Loucy (cell line): ENCODE measurements around the gene UBQLN2.

Experiments used
- H2AFZ ChIP-seq: fragments of 200-600 bp; sonication (generic); 2 replicates; pipeline ENCODE4 v1.6.0; 2016; ENCODE audit warnings: antibody characterized with exemption, mild to moderate bottlenecking, low read length, moderate library complexity
- H3F3A ChIP-seq: fragments of 200-600 bp; 2 replicates; pipeline ENCODE4 v1.6.0; 2016; ENCODE audit warnings: antibody characterized with exemption, low read depth, mild to moderate bottlenecking
- H3K27me3 ChIP-seq: fragments of 200-600 bp; sonication (generic); 2 replicates; pipeline ENCODE4 v1.6.1; 2014; ENCODE audit warnings: low read length, mild to moderate bottlenecking; ENCODE audit not compliant: insufficient read depth, poor library complexity, severe bottlenecking
- H3K36me3 ChIP-seq: fragments of 200-600 bp; sonication (generic); 2 replicates; pipeline ENCODE4 v1.6.1; 2016; ENCODE audit warnings: low read length; ENCODE audit not compliant: insufficient read depth
- H3K4me1 ChIP-seq: fragments of 200-600 bp; sonication (generic); 2 replicates; pipeline ENCODE4 v1.5.1; 2014; ENCODE audit warnings: low read length, mild to moderate bottlenecking; ENCODE audit not compliant: insufficient read depth, poor library complexity, severe bottlenecking
- H3K4me2 ChIP-seq: fragments of 200-600 bp; sonication (generic); 2 replicates; pipeline ENCODE4 v1.6.0; 2014; ENCODE audit warnings: antibody characterized with exemption, low read length, low read depth, mild to moderate bottlenecking; ENCODE audit not compliant: poor library complexity, severe bottlenecking
- H3K4me3 ChIP-seq: fragments of 200-600 bp; sonication (generic); 2 replicates; pipeline ENCODE4 v1.5.1; 2014; ENCODE audit warnings: low read length, mild to moderate bottlenecking, mixed read lengths; ENCODE audit not compliant: poor library complexity, severe bottlenecking
- H3K79me2 ChIP-seq: fragments of 200-600 bp; sonication (generic); 2 replicates; pipeline ENCODE4 v1.6.1; 2014; ENCODE audit warnings: low read length; ENCODE audit not compliant: insufficient read depth
- H3K9ac ChIP-seq: fragments of 200-600 bp; sonication (generic); 2 replicates; pipeline ENCODE4 v1.6.0; 2014; ENCODE audit warnings: mild to moderate bottlenecking, low read depth, low read length, moderate library complexity; ENCODE audit not compliant: poor library complexity, severe bottlenecking
- H3K9me2 ChIP-seq: fragments of 200-600 bp; sonication (generic); replicated peaks from 2 replicates; pipeline ENCODE4 v1.6.1; 2016; ENCODE audit warnings: low read depth, low read length, mixed read lengths
- H3K9me3 ChIP-seq: fragments of 200-600 bp; sonication (generic); 2 replicates; pipeline ENCODE4 v1.6.1; 2014; ENCODE audit warnings: mild to moderate bottlenecking, antibody characterized with exemption, low read length, low read depth; ENCODE audit not compliant: insufficient read depth
- H4K20me1 ChIP-seq: fragments of 200-600 bp; sonication (generic); 2 replicates; pipeline ENCODE4 v1.6.0; 2014; ENCODE audit warnings: antibody characterized with exemption, low read length, mild to moderate bottlenecking; ENCODE audit not compliant: insufficient read depth, poor library complexity, severe bottlenecking
- EZH2phosphoT487 ChIP-seq: fragments of 200-600 bp; IDR thresholded peaks from 2 replicates; pipeline ENCODE4 v1.6.1; 2018; ENCODE audit warnings: antibody characterized with exemption, mild to moderate bottlenecking, moderate library complexity, borderline replicate concordance
- TF ChIP-seq, protein P1 (sequence below): fragments of 200-600 bp; sonication (generic); conservative IDR thresholded peaks from 2 replicates; pipeline ENCODE4 v1.5.1; 2014; ENCODE audit warnings: mild to moderate bottlenecking, antibody characterized with exemption, low read length

The UBQLN2 gene

DNA sequence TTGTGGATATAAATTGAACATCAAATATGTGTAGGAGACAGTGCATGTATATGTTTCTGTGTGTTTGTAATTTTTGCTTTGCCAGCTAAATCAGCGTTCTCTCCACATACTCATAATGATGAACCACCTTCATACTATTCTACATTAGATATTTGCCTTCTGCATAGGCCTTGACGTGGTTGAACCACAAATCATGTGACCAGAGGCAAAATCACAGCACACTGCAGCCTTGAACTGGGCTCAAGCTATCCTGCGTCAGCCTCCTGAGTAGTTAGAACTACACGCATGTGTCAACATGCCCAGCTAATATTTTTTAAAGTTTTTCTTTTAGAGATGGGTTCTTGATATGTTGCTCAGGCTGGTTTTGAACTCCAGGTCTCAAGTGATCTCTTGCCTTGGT lies 9.5 kb downstream of the UBQLN2 start:
- no peaks in the 10 kb centered on the region for H3K27me3 ChIP-seq
- no peak overlapping the region for H3K9ac ChIP-seq
- H2AFZ ChIP-seq, result no peak overlapping the region
- peaks cover 15% of the 10 kb centered on the region for H4K20me1 ChIP-seq
- no peaks in the 10 kb centered on the region for H3K4me1 ChIP-seq
- H3F3A ChIP-seq, result no peaks in the 10 kb centered on the region
- no peaks in the 10 kb centered on the region for H3K36me3 ChIP-seq
- no peaks in the 10 kb centered on the region for H3K9me3 ChIP-seq
- peaks cover 11% of the 10 kb centered on the region for H3K79me2 ChIP-seq
- H3K9me2 ChIP-seq, result no peaks in the 10 kb centered on the region
- no peak overlapping the region for H3K4me3 ChIP-seq
- H3K4me2 ChIP-seq, result no peak overlapping the region
- TF ChIP-seq EZH2phosphoT487, result no peak
- TF ChIP-seq, protein P1, sequence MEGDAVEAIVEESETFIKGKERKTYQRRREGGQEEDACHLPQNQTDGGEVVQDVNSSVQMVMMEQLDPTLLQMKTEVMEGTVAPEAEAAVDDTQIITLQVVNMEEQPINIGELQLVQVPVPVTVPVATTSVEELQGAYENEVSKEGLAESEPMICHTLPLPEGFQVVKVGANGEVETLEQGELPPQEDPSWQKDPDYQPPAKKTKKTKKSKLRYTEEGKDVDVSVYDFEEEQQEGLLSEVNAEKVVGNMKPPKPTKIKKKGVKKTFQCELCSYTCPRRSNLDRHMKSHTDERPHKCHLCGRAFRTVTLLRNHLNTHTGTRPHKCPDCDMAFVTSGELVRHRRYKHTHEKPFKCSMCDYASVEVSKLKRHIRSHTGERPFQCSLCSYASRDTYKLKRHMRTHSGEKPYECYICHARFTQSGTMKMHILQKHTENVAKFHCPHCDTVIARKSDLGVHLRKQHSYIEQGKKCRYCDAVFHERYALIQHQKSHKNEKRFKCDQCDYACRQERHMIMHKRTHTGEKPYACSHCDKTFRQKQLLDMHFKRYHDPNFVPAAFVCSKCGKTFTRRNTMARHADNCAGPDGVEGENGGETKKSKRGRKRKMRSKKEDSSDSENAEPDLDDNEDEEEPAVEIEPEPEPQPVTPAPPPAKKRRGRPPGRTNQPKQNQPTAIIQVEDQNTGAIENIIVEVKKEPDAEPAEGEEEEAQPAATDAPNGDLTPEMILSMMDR, result no peak

- Histone ChIP-seq H3F3A (no peaks in the 10 kb centered on the region), H3K4me2 (no peak overlapping the region), H4K20me1 (peaks cover 2% of the 10 kb centered on the region), H3K79me2 (no peaks in the 10 kb centered on the region; the same call in 1 of the 2 replicates), H3K36me3 (no peaks in the 10 kb centered on the region), H3K27me3 (no peaks in the 10 kb centered on the region), H3K9me2 (no peaks in the 10 kb centered on the region), H3K4me1 (no peaks in the 10 kb centered on the region), H3K9me3 (no peaks in the 10 kb centered on the region), H2AFZ (no peak overlapping the region), H3K4me3 (no peak overlapping the region), H3K9ac (no peak overlapping the region)
- TF ChIP-seq EZH2phosphoT487, result no peak
- TF ChIP-seq, protein P1, result no peak
These were observed 11.4 kb downstream of the UBQLN2 start for GRCh38 chrX:56574861-56575260.

DNA sequence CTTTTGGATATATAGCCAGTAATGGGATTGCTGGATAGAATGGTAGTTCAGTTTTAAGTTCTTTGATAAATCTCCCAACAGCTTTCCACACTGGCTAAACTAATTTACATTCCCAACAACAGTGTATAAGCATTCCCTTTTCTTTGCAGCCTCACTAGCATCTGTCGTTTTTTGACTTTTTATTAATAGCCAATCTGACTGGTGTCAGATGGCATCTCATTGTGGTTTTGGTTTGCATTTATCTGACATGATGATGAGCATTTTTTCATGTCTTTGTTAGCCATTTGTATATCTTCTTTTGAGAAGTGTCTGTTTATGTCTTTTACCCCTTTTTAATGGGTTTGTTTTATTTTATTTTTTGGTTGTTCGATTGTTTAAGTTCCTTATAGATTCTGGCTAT lies 13.3 kb downstream of the UBQLN2 start:
- Histone ChIP-seq H3K4me2 (no peak overlapping the region), H3K9ac (no peak overlapping the region), H3K36me3 (no peaks in the 10 kb centered on the region), H3K4me3 (no peak overlapping the region), H3K79me2 (no peaks in the 10 kb centered on the region), H3K4me1 (no peaks in the 10 kb centered on the region), H3F3A (no peaks in the 10 kb centered on the region), H3K27me3 (no peaks in the 10 kb centered on the region), H3K9me3 (no peaks in the 10 kb centered on the region), H2AFZ (no peak overlapping the region), H4K20me1 (no peaks in the 10 kb centered on the region), H3K9me2 (no peaks in the 10 kb centered on the region)
- TF ChIP-seq EZH2phosphoT487, result no peak
- TF ChIP-seq, protein P1, result no peak
